Psoas muscle (tissue), 8 donors: ENCODE measurements around the gene NLN. TPM values are rescaled to one million over a fixed set of nuclear protein-coding genes. Genes with fewer than 3 reads are reported as not detected.
"Not testable (repeated sequence)": the region's sequence is repeated elsewhere in the genome, so short reads cannot be mapped to it uniquely, and the experiment has no call there.

Source experiments
- ATAC-seq, 4 donors: fragments of 200-7000 bp; cut with Tn5 transposase; one replicate each; pipeline ENCODE4 v1.9.1; 2020; ENCODE audit warnings: moderate library complexity in 3 of 4, mild to moderate bottlenecking in 2 of 4
- DNase-seq, 2 donors: peaks; one replicate each; pipeline ENCODE4 v3.0.0-alpha.2; 2020
- H3K27ac ChIP-seq: fragments of 200-600 bp; one replicate; pipeline ENCODE4 v1.8.0; 2022
- H3K27me3 ChIP-seq, 3 donors: fragments of 200-600 bp in 1 of 3; one replicate each; pipeline versions ENCODE4 v1.6.1 to v1.8.0; 2013 to 2022; ENCODE audit warnings: low read length in 2 of 3, mild to moderate bottlenecking in 2 of 3, moderate library complexity in 1 of 3; ENCODE audit not compliant: insufficient read depth in 3 of 3
- H3K36me3 ChIP-seq, 2 donors: fragments of 200-600 bp in 1 of 2; one replicate each; pipeline versions ENCODE4 v1.6.1 to v1.8.0; 2013 to 2022; ENCODE audit warnings: low read depth in 1 of 2, mild to moderate bottlenecking in 1 of 2, moderate library complexity in 1 of 2; ENCODE audit not compliant: insufficient read depth in 1 of 2
- H3K4me1 ChIP-seq: fragments of 200-600 bp; one replicate; pipeline ENCODE4 v1.8.0; 2022
- H3K4me3 ChIP-seq: fragments of 200-600 bp; one replicate; pipeline ENCODE4 v1.8.0; 2022; ENCODE audit warnings: mild to moderate bottlenecking
- H3K9me3 ChIP-seq: fragments of 200-600 bp; one replicate; pipeline ENCODE4 v1.8.0; 2022
- CTCF ChIP-seq: fragments of 200-600 bp; IDR thresholded peaks from one replicate; pipeline ENCODE4 v1.8.0; 2022; ENCODE audit warnings: antibody characterized with exemption
- WGBS, 3 donors: extraction: QIAGEN DNeasy Blood & Tissue Kit; methylation state at CpG; one replicate each; pipeline versions ENCODE4 v1.1.6 to v1.1.7; 2013; 5-methylcytosine and 5-hydroxymethylcytosine counted together
- intact Hi-C, 2 donors: fragments of 100-400 bp; cut with DNase I; formaldehyde crosslinking; loops; one replicate each; pipeline versions ENCODE4 v1.11.0 to v1.14.2; 2022
- polyA plus RNA-seq, 3 donors: library from polyadenylated mRNA; stranded (reverse); fragments of 200-250 nt; gene quantifications; one replicate each; pipeline ENCODE4 v1.2.3, GENCODE V29; 2013
- total RNA-seq, 4 donors: library from RNA; stranded (reverse); fragmentation: NEBNext Ultra II Directional in 2 of 4; extraction: Animal tissue kit (Norgen Biotek cat#: 25700) in 2 of 4; gene quantifications; one replicate each; pipeline versions ENCODE4 v1.2.1 to v1.2.4, GENCODE V29; 2021 to 2023
- donor health status: healthy with polysubstance abuse.
- donor health status: DM: no; HTN: no; CAD: no; lungs with moderate emphysema.
- donor health status: Bipolar disorder and iron deficiency.
- donor health status: healthy.
- donor health status: DM: yes; HTN: yes; CAD: no.
- donor health status: DM: no; HTN: no; CAD: no.
- donor health status: DM: no; HTN: no; CAD: no.
- donor health status: DM: yes; HTN: yes; CAD: no.

Gene NLN
- total and polyA plus RNA-seq, 7 donors, result 9.8 to 69.9 (median 31.4) TPM

GRCh38 chr5:65846101-65846500, 124.1 kb downstream of the NLN start:
- 83 to 96% (median 89%) methylated on average over 1 of the region's 1 CpG for WGBS, 3 donors
- H3K27me3 ChIP-seq, result no peaks in the 10 kb centered on the region
- intact Hi-C loops, result no loop called here
- H3K9me3 ChIP-seq, result no peaks in the 10 kb centered on the region
- no peak overlapping the region for H3K27ac ChIP-seq
- H3K4me1 ChIP-seq, result no peaks in the 10 kb centered on the region
- ATAC-seq, result no peak
- no peaks in the 10 kb centered on the region for H3K36me3 ChIP-seq
- no peak overlapping the region for H3K4me3 ChIP-seq
- no peak for DNase-seq
- TF ChIP-seq CTCF, result no peak

- intact Hi-C loops, H3K4me1 ChIP-seq, H3K36me3 ChIP-seq, H3K9me3 ChIP-seq, H3K27ac ChIP-seq, ATAC-seq, DNase-seq, H3K27me3 ChIP-seq, H3K4me3 ChIP-seq: not testable (repeated sequence)
- WGBS, 3 donors, result 94 to 96% (median 96%) methylated on average over 5 of the region's 5 CpGs
These were observed 125.0 kb downstream of the NLN start for GRCh38 chr5:65847019-65847418.

GRCh38 chr5:65849918-65850317, 127.9 kb downstream of the NLN start:
- H3K9me3 ChIP-seq, ATAC-seq, H3K4me3 ChIP-seq, H3K27me3 ChIP-seq, H3K27ac ChIP-seq, H3K36me3 ChIP-seq, intact Hi-C loops, DNase-seq, H3K4me1 ChIP-seq: not testable (repeated sequence)
- WGBS, 3 donors, result 0 to 86% (median 57%) methylated on average over 1 of the region's 1 CpG

GRCh38 chr5:65854925-65855324, 132.9 kb downstream of the NLN start:
- Histone ChIP-seq H3K4me3 (no peak overlapping the region), H3K27me3 (no peaks in the 10 kb centered on the region), H3K9me3 (no peaks in the 10 kb centered on the region), H3K27ac (no peak overlapping the region), H3K36me3 (no peaks in the 10 kb centered on the region), H3K4me1 (no peaks in the 10 kb centered on the region)
- no peak for TF ChIP-seq CTCF
- no peak for ATAC-seq
- 89 to 97% (median 89%) methylated on average over 2 of the region's 2 CpGs for WGBS, 3 donors
- intact Hi-C loops, result no loop called here
- DNase-seq, result no peak

GRCh38 chr5:65855766-65856315, 133.8 kb downstream of the NLN start:
- ATAC-seq, result no peak
- Histone ChIP-seq H3K27me3 (no peaks in the 10 kb centered on the region), H3K36me3 (no peaks in the 10 kb centered on the region), H3K9me3 (no peaks in the 10 kb centered on the region), H3K27ac (no peak overlapping the region), H3K4me3 (no peak overlapping the region), H3K4me1 (no peaks in the 10 kb centered on the region)
- DNase-seq, result no peak
- no peak for TF ChIP-seq CTCF
- intact Hi-C loops, result no loop called here

- Histone ChIP-seq H3K27ac (no peak overlapping the region), H3K4me1 (no peaks in the 10 kb centered on the region), H3K36me3 (no peaks in the 10 kb centered on the region), H3K4me3 (no peak overlapping the region), H3K27me3 (no peaks in the 10 kb centered on the region), H3K9me3 (no peaks in the 10 kb centered on the region)
- 93 to 95% (median 94%) methylated on average over 5 of the region's 5 CpGs for WGBS, 3 donors
- intact Hi-C loops, result no loop called here
- TF ChIP-seq CTCF, result no peak
- ATAC-seq, result no peak
- no peak for DNase-seq
These were observed 134.5 kb downstream of the NLN start for GRCh38 chr5:65856520-65856919.
